Fibroblast of the aortic adventitia (primary cell): ENCODE data around the gene ZNF514. TPM values are rescaled to one million over a fixed set of nuclear protein-coding genes. Genes with fewer than 3 reads are reported as not detected.

Experiments used
- DNase-seq: peaks from one replicate; pipeline ENCODE4 v3.0.0-alpha.2; 2010; ENCODE audit warnings: low read depth
- H3K4me3 ChIP-seq: 2 replicates; pipeline ENCODE4 v1.5.1; 2011; ENCODE audit warnings: low read depth, mild to moderate bottlenecking, control low read depth, low read length, moderate library complexity
- CTCF ChIP-seq: IDR thresholded peaks from 2 replicates; pipeline ENCODE4 v1.5.1; 2011; ENCODE audit warnings: mild to moderate bottlenecking, low read length, control low read depth, inconsistent platforms; ENCODE audit not compliant: insufficient read depth
- total RNA-seq: library from RNA; depleted of rRNA; stranded (reverse); fragments of >200 nt; gene quantifications from 2 replicates; pipeline ENCODE4 v1.2.3, GENCODE V29; 2012; ENCODE audit warnings: low replicate concordance

ZNF514 gene
- total RNA-seq, 1 donor, result 12.4 TPM

GRCh38 chr2:95143838-95144237, 15.8 kb downstream of the ZNF514 start:
- no peak for TF ChIP-seq CTCF
- H3K4me3 ChIP-seq, result no peak overlapping the region
- DNase-seq, result no peak

GRCh38 chr2:95138702-95139101, 20.9 kb downstream of the ZNF514 start:
- TF ChIP-seq CTCF, result no peak
- no peak for DNase-seq
- no peak overlapping the region for H3K4me3 ChIP-seq

GRCh38 chr2:95122197-95122551, 37.5 kb downstream of the ZNF514 start:
- no peak for DNase-seq
- H3K4me3 ChIP-seq, result peak overlapping the region; percentile 98
- TF ChIP-seq CTCF, result no peak

- peak within 1 kb of the TSS; percentile 98 for H3K4me3 ChIP-seq
- peak; percentile 57 for DNase-seq
- peak; percentile 22 for TF ChIP-seq CTCF
These were observed 38.0 kb downstream of the ZNF514 start, which contains the start of gene MRPS5 for GRCh38 chr2:95121407-95122196. TSS of gene MRPS5 (minus strand) at chr2:95121808. CDS start at chr2:95121791, 17 bp downstream.

GRCh38 chr2:95121093-95121406, 38.6 kb downstream of the ZNF514 start:
- no peak for DNase-seq
- no peak for TF ChIP-seq CTCF
- H3K4me3 ChIP-seq, result peak overlapping the region; percentile 98

- H3K4me3 ChIP-seq, result no peak overlapping the region
- TF ChIP-seq CTCF, result peak; percentile 86
- peak; percentile 71 for DNase-seq
These were observed 44.2 kb downstream of the ZNF514 start for GRCh38 chr2:95115418-95115817.

- no peak for TF ChIP-seq CTCF
- no peak for DNase-seq
- no peak overlapping the region for H3K4me3 ChIP-seq
These were observed 46.2 kb downstream of the ZNF514 start for GRCh38 chr2:95113464-95113863.
